SK-N-MC (cell line): ENCODE results near the gene CDH4.

Experiments
- EZH2 ChIP-seq: fragments of 200-600 bp; sonication (generic); IDR thresholded peaks from one replicate; pipeline ENCODE4 v1.6.1; 2017; ENCODE audit warnings: antibody characterized with exemption
- FOXP2 ChIP-seq: optimal IDR thresholded peaks from 2 replicates; pipeline ENCODE3; 2011; ENCODE audit warnings: mild to moderate bottlenecking, moderate library complexity; ENCODE audit not compliant: insufficient read depth; ENCODE audit errors: extremely low read length, control extremely low read depth
- POLR2AphosphoS5 ChIP-seq: IDR thresholded peaks from 2 replicates; pipeline ENCODE4 v1.6.1; 2012; ENCODE audit warnings: mild to moderate bottlenecking, low read depth, low read length, borderline replicate concordance

DNA sequence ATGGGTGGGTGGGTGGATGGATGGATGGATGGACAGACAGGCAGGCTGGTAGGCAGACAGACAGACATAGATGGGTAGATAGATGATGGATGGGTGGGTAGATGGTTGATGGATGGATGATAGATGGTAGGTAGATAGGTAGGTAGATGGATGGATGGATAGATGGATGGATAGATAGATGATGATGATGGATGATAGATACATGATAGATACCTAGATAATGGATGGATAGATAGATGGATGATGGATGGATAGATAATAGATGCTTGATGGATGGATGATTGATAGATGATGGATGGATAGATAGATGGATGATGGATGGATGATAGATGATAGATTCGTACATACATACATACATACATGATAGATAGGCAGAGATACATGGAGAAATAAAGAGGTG lies 368.1 kb downstream of the CDH4 start:
- TF ChIP-seq POLR2AphosphoS5 = no peak
- no peak for TF ChIP-seq FOXP2
- TF ChIP-seq EZH2 = no peak
